Lower lobe of right lung (tissue), 2 donors: Measurements from ENCODE around the gene GSTM1. TPM values are rescaled to one million over a fixed set of nuclear protein-coding genes. Genes with fewer than 3 reads are reported as not detected.
"Not testable (repeated sequence)": the region's sequence is repeated elsewhere in the genome, so short reads cannot be mapped to it uniquely, and the experiment has no call there.

Experiments
- ATAC-seq, 2 donors: fragments of 200-7000 bp; cut with Tn5 transposase; one replicate each; pipeline ENCODE4 v1.9.1; 2020 to 2022; ENCODE audit warnings: mild to moderate bottlenecking in 2 of 2, moderate library complexity in 2 of 2
- DNase-seq: peaks from one replicate; pipeline ENCODE4 v3.0.0-alpha.2; 2020
- H3K27ac ChIP-seq: fragments of 200-600 bp; one replicate; pipeline ENCODE4 v1.8.0; 2022
- H3K27me3 ChIP-seq: fragments of 200-600 bp; one replicate; pipeline ENCODE4 v1.8.0; 2022; ENCODE audit warnings: low read depth
- H3K36me3 ChIP-seq: fragments of 200-600 bp; one replicate; pipeline ENCODE4 v1.8.0; 2022; ENCODE audit warnings: mild to moderate bottlenecking
- H3K4me1 ChIP-seq: fragments of 200-600 bp; one replicate; pipeline ENCODE4 v1.8.0; 2022
- H3K4me3 ChIP-seq: fragments of 200-600 bp; one replicate; pipeline ENCODE4 v1.8.0; 2022; ENCODE audit warnings: mild to moderate bottlenecking
- H3K9me3 ChIP-seq: fragments of 200-600 bp; one replicate; pipeline ENCODE4 v1.8.0; 2022
- CTCF ChIP-seq: fragments of 200-600 bp; IDR thresholded peaks from one replicate; pipeline ENCODE4 v1.8.0; 2022; ENCODE audit warnings: antibody characterized with exemption, mild to moderate bottlenecking
- intact Hi-C: fragments of 100-400 bp; cut with DNase I; formaldehyde crosslinking; loops from one replicate; pipeline ENCODE4 v1.11.0; 2022
- total RNA-seq: library from RNA; stranded (reverse); fragmentation: NEBNext Ultra II Directional; extraction: Animal tissue kit (Norgen Biotek cat#: 25700); gene quantifications from one replicate; pipeline ENCODE4 v1.2.1, GENCODE V29; 2021
- donor health status: DM: no; HTN: yes; CAD: no; lungs with severe emphysema.

Gene GSTM1
- total RNA-seq, 1 donor from 2014 or later, result not detected

GRCh38 chr1:109705411-109705810 is 17.8 kb downstream of the GSTM1 start:
- TF ChIP-seq CTCF, result no peak
- Histone ChIP-seq H3K4me1 (no peaks in the 10 kb centered on the region), H3K27me3 (no peaks in the 10 kb centered on the region), H3K27ac (no peak overlapping the region), H3K9me3 (peaks cover 9% of the 10 kb centered on the region), H3K4me3 (no peak overlapping the region), H3K36me3 (no peaks in the 10 kb centered on the region)
- no peak for ATAC-seq
- intact Hi-C loops, result no loop called here
- no peak for DNase-seq

GRCh38 chr1:109708949-109709348 is 21.3 kb downstream of the GSTM1 start:
- ATAC-seq, H3K9me3 ChIP-seq, H3K36me3 ChIP-seq, H3K4me1 ChIP-seq, H3K27ac ChIP-seq, H3K27me3 ChIP-seq, intact Hi-C loops, H3K4me3 ChIP-seq, DNase-seq: not testable (repeated sequence)

- DNase-seq, H3K27ac ChIP-seq, H3K4me3 ChIP-seq, H3K36me3 ChIP-seq, ATAC-seq, intact Hi-C loops, H3K4me1 ChIP-seq, H3K27me3 ChIP-seq, H3K9me3 ChIP-seq: not testable (repeated sequence)
These were observed 22.2 kb downstream of the GSTM1 start for GRCh38 chr1:109709822-109710221.

- H3K27me3 ChIP-seq, H3K36me3 ChIP-seq, intact Hi-C loops, DNase-seq, H3K4me1 ChIP-seq, H3K9me3 ChIP-seq: not testable (repeated sequence)
- H3K4me3 ChIP-seq, result peak within 1 kb of the TSS; percentile 48
- peak; percentile 56 to 58 for ATAC-seq
- H3K27ac ChIP-seq, result peak within 1 kb of the TSS; percentile 24
These were observed 24.1 kb downstream of the GSTM1 start, which contains the start of gene GSTM5 for GRCh38 chr1:109711593-109712320. Gene GSTM5, plus strand, starts transcription at chr1:109712251. Its CDS starts 62 bp downstream, at chr1:109712313.

- ATAC-seq, result peak; percentile 23 to 52
- peaks cover 9% of the 10 kb centered on the region for H3K9me3 ChIP-seq
- intact Hi-C loops, result no loop called here
- peak overlapping the region; percentile 48 for H3K4me3 ChIP-seq
- no peaks in the 10 kb centered on the region for H3K36me3 ChIP-seq
- no peak for DNase-seq
- peaks cover 4% of the 10 kb centered on the region for H3K27me3 ChIP-seq
- no peaks in the 10 kb centered on the region for H3K4me1 ChIP-seq
- no peak for TF ChIP-seq CTCF
- peak overlapping the region; percentile 24 for H3K27ac ChIP-seq
These were observed 24.8 kb downstream of the GSTM1 start for GRCh38 chr1:109712321-109712864.

GRCh38 chr1:109713636-109714035 is 26.0 kb downstream of the GSTM1 start:
- Histone ChIP-seq H3K4me3 (no peak overlapping the region), H3K36me3 (no peaks in the 10 kb centered on the region), H3K4me1 (no peaks in the 10 kb centered on the region), H3K27me3 (peaks cover 4% of the 10 kb centered on the region), H3K27ac (no peak overlapping the region), H3K9me3 (peaks cover 9% of the 10 kb centered on the region)
- no peak for TF ChIP-seq CTCF
- ATAC-seq (no peak), DNase-seq (no peak)
- intact Hi-C loops, result no loop called here

GRCh38 chr1:109714661-109715372 is 27.2 kb downstream of the GSTM1 start:
- no peak overlapping the region for H3K4me3 ChIP-seq
- peaks cover 4% of the 10 kb centered on the region for H3K27me3 ChIP-seq
- H3K9me3 ChIP-seq, result no peaks in the 10 kb centered on the region
- no peak for DNase-seq
- TF ChIP-seq CTCF, result no peak
- H3K4me1 ChIP-seq, result no peaks in the 10 kb centered on the region
- H3K36me3 ChIP-seq, result no peaks in the 10 kb centered on the region
- no peak for ATAC-seq
- intact Hi-C loops, result no loop called here
- no peak overlapping the region for H3K27ac ChIP-seq
